Chondrocyte (in vitro differentiated cells): Measurements from ENCODE around the gene PPP1CA. TPM values are rescaled to one million over a fixed set of nuclear protein-coding genes. Genes with fewer than 3 reads are reported as not detected.

Experiments
- DNase-seq: peaks from one replicate; pipeline ENCODE4 v3.0.0; 2021; ENCODE audit warnings: mixed read lengths, low spot score
- H3K27ac Mint-ChIP-seq: one replicate; pipeline ENCODE4 v1.8.0; 2021; ENCODE audit warnings: mild to moderate bottlenecking, moderate library complexity, mixed read lengths; ENCODE audit not compliant: unreplicated experiment
- H3K27me3 Mint-ChIP-seq: 2 replicates; pipeline ENCODE4 v1.8.0; 2021; ENCODE audit warnings: low read depth, mixed read lengths
- H3K36me3 Mint-ChIP-seq: 2 replicates; pipeline ENCODE4 v1.8.0; 2021; ENCODE audit warnings: low read depth, mixed read lengths
- H3K4me1 Mint-ChIP-seq: 2 replicates; pipeline ENCODE4 v1.8.0; 2021; ENCODE audit warnings: low read depth, mild to moderate bottlenecking, mixed read lengths
- H3K4me3 Mint-ChIP-seq: one replicate; pipeline ENCODE4 v1.8.0; 2021; ENCODE audit warnings: mild to moderate bottlenecking, moderate library complexity, mixed read lengths; ENCODE audit not compliant: unreplicated experiment
- H3K9me3 Mint-ChIP-seq: 2 replicates; pipeline ENCODE4 v1.8.0; 2021; ENCODE audit warnings: low read depth, mixed read lengths
- CTCF ChIP-seq: fragments of 200-600 bp; sonication (generic); IDR thresholded peaks from 2 replicates; pipeline ENCODE4 v1.5.0; 2021; ENCODE audit warnings: antibody characterized with exemption, mild to moderate bottlenecking, moderate library complexity
- total RNA-seq: library from RNA; stranded (reverse); gene quantifications from 3 replicates; pipeline ENCODE4 v1.2.1, GENCODE V29; 2021

Gene PPP1CA
- total RNA-seq, 1 donor from 2014 or later, result 109 TPM

GRCh38 chr11:67433536-67434394, 32.1 kb upstream of the PPP1CA start:
- TF ChIP-seq CTCF, result no peak

GRCh38 chr11:67432655-67433349, 31.1 kb upstream of the PPP1CA start:
- H3K27ac Mint-ChIP-seq, result no peak overlapping the region
- no peaks in the 10 kb centered on the region for H3K27me3 Mint-ChIP-seq
- no peak overlapping the region for H3K4me3 Mint-ChIP-seq
- peaks cover 18% of the 10 kb centered on the region for H3K4me1 Mint-ChIP-seq
- H3K36me3 Mint-ChIP-seq, result peaks cover 2% of the 10 kb centered on the region
- DNase-seq, result no peak
- TF ChIP-seq CTCF, result no peak
- no peaks in the 10 kb centered on the region for H3K9me3 Mint-ChIP-seq

More at GRCh38 chr11:67433536-67434394, 32.1 kb upstream of the PPP1CA start:
- Mint-ChIP-seq H3K36me3 (peaks cover 2% of the 10 kb centered on the region), H3K27me3 (no peaks in the 10 kb centered on the region), H3K4me1 (peaks cover 12% of the 10 kb centered on the region), H3K4me3 (no peak overlapping the region), H3K9me3 (no peaks in the 10 kb centered on the region), H3K27ac (no peak overlapping the region)
- no peak for DNase-seq

GRCh38 chr11:67431346-67432249, 29.9 kb upstream of the PPP1CA start:
- Mint-ChIP-seq H3K9me3 (no peaks in the 10 kb centered on the region), H3K4me1 (peaks cover 20% of the 10 kb centered on the region), H3K36me3 (peaks cover 2% of the 10 kb centered on the region), H3K27me3 (no peaks in the 10 kb centered on the region), H3K4me3 (no peak overlapping the region), H3K27ac (no peak overlapping the region)
- no peak for DNase-seq
- TF ChIP-seq CTCF, result no peak

GRCh38 chr11:67429722-67430121, 28.1 kb upstream of the PPP1CA start:
- no peaks in the 10 kb centered on the region for H3K27me3 Mint-ChIP-seq
- H3K4me3 Mint-ChIP-seq, result peak overlapping the region; percentile 90
- peaks cover 17% of the 10 kb centered on the region for H3K4me1 Mint-ChIP-seq
- H3K27ac Mint-ChIP-seq, result no peak overlapping the region
- TF ChIP-seq CTCF, result no peak
- H3K36me3 Mint-ChIP-seq, result peaks cover 2% of the 10 kb centered on the region
- H3K9me3 Mint-ChIP-seq, result no peaks in the 10 kb centered on the region
- DNase-seq, result no peak
